ENCODE measurements around the gene TCF25. TPM values are rescaled to one million over a fixed set of nuclear protein-coding genes. Genes with fewer than 3 reads are reported as not detected.
"Not testable (repeated sequence)": the region's sequence is repeated elsewhere in the genome, so short reads cannot be mapped to it uniquely, and the experiment has no call there.

The TCF25 gene
- total and polyA plus RNA-seq, 2 experiments from 2014 or later = 229 to 300 TPM

DNA sequence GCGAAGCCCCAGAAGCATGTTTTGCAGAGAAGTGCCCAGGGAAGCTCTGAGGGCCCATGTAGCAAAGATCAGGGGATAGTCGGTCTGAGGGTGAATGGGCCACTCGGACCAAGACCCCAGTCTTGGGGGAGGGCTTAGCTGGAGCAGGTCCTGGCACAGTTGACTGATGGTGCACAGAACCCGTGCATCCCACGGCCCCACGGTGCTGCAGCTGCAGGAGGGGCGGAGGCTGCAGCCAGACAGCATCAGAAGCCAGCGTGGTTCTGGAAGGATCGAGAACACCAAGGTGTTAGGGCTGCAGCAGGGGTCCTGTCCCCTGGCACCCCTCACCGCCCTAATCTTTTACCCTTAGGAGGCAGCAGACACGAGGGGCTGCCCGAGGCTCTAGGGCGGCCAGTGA lies 38.8 kb downstream of the TCF25 start:
- Histone ChIP-seq H3K27me3 (no peaks in the 10 kb centered on the region), H3K27ac (no peak overlapping the region), H3K4me3 (no peak overlapping the region), H3K36me3 (peaks cover 5% of the 10 kb centered on the region), H3K9me3 (ENCODE audit: low read depth) (no peaks in the 10 kb centered on the region), H3K4me1 (ENCODE audit: low read depth) (no peaks in the 10 kb centered on the region)
- DNase-seq (ENCODE audit: low read depth in 1 of 2, low spot score in 1 of 2) = no peak
- TF ChIP-seq, protein P1, sequence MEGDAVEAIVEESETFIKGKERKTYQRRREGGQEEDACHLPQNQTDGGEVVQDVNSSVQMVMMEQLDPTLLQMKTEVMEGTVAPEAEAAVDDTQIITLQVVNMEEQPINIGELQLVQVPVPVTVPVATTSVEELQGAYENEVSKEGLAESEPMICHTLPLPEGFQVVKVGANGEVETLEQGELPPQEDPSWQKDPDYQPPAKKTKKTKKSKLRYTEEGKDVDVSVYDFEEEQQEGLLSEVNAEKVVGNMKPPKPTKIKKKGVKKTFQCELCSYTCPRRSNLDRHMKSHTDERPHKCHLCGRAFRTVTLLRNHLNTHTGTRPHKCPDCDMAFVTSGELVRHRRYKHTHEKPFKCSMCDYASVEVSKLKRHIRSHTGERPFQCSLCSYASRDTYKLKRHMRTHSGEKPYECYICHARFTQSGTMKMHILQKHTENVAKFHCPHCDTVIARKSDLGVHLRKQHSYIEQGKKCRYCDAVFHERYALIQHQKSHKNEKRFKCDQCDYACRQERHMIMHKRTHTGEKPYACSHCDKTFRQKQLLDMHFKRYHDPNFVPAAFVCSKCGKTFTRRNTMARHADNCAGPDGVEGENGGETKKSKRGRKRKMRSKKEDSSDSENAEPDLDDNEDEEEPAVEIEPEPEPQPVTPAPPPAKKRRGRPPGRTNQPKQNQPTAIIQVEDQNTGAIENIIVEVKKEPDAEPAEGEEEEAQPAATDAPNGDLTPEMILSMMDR (IDR thresholded peaks at IDR 0.05; ENCODE audit: low read depth, low read length) = no peak

DNA sequence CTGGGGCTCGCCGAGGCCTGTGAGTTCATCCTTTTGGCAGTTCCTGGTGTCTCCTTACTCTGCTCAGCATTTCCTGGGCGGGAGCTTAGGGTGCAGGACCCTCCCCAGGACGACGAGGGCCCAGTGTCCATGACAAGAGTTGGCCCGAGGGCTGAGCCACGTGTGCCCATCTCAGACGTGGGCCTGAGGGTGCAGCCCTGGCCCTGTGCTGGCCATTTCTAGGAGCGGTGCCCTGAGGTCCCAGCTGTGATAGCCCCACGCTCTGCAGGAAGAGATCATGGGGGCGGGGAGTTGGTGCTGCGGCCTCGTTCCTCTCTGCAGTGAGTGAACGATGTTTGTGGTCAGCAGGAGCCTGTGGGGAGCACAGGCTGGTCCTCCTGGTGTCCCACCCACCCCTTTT lies 39.2 kb downstream of the TCF25 start:
- H3K9me3 ChIP-seq (ENCODE audit: low read depth) = no peaks in the 10 kb centered on the region
- H3K4me3 ChIP-seq = no peak overlapping the region
- no peak overlapping the region for H3K27ac ChIP-seq
- TF ChIP-seq, protein P1 (IDR thresholded peaks at IDR 0.05; ENCODE audit: low read depth, low read length) = no peak
- H3K36me3 ChIP-seq = peaks cover 5% of the 10 kb centered on the region
- no peak for DNase-seq (ENCODE audit: low read depth in 1 of 2, low spot score in 1 of 2)
- no peaks in the 10 kb centered on the region for H3K27me3 ChIP-seq
- no peaks in the 10 kb centered on the region for H3K4me1 ChIP-seq (ENCODE audit: low read depth)

DNA sequence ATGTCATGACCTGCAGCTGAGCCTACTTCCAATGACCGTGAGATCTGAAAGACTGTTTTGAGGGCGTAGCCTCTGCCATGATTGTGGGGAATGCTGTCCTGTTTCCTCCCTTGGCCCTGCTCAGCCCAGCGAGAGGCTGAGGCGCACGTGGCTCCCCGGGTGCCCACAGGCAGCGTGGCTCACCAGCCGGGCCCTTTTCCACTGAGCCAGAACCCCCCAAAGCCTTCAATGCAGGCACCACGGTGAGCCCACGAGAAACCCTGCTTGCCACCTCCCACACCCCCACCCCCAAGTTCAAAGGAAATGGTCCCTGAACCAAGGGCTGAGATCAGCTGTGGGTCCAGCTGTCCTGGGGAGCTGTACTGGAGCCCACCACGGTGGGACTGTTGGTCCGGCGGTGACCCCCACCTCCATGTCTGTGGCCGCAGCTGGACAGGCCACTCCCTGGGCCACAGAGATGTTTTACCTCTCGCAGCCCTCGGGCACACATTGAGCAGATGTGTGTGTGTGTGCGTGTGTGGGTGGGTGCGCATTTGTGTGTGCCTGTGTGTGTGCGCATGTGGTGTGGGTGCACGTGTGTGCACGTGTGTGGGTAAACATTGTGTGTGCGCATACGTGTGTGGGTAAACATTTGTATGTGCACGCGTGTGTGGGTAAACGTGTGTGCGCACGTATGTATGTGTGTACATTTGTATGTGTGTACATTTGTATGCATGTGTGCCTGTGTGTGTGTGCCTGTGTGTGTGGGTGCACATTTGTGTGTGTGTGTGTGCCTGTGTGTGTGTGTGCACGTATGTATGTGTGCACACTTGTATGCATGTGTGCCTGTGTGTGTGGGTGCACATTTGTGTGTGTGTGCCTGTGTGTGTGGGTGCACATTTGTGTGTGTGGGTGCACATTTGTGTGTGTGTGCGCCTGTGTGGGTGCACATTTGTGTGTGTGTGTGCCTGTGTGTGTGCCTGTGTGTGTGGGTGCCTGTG lies 40.3 kb downstream of the TCF25 start:
- Histone ChIP-seq H3K27me3 (no peaks in the 10 kb centered on the region), H3K4me3 (no peak overlapping the region), H3K27ac (no peak overlapping the region), H3K4me1 (ENCODE audit: low read depth) (no peaks in the 10 kb centered on the region), H3K36me3 (peaks cover 5% of the 10 kb centered on the region), H3K9me3 (ENCODE audit: low read depth) (no peaks in the 10 kb centered on the region)
- TF ChIP-seq, protein P1 (IDR thresholded peaks at IDR 0.05; ENCODE audit: low read depth, low read length) = no peak
- DNase-seq (ENCODE audit: low read depth in 1 of 2, low spot score in 1 of 2) = no peak

- not testable (repeated sequence) for H3K27ac ChIP-seq; H3K4me1 ChIP-seq (ENCODE audit: low read depth); H3K27me3 ChIP-seq
These were observed 41.4 kb downstream of the TCF25 start for GRCh38 chr16:89914642-89915285.

DNA sequence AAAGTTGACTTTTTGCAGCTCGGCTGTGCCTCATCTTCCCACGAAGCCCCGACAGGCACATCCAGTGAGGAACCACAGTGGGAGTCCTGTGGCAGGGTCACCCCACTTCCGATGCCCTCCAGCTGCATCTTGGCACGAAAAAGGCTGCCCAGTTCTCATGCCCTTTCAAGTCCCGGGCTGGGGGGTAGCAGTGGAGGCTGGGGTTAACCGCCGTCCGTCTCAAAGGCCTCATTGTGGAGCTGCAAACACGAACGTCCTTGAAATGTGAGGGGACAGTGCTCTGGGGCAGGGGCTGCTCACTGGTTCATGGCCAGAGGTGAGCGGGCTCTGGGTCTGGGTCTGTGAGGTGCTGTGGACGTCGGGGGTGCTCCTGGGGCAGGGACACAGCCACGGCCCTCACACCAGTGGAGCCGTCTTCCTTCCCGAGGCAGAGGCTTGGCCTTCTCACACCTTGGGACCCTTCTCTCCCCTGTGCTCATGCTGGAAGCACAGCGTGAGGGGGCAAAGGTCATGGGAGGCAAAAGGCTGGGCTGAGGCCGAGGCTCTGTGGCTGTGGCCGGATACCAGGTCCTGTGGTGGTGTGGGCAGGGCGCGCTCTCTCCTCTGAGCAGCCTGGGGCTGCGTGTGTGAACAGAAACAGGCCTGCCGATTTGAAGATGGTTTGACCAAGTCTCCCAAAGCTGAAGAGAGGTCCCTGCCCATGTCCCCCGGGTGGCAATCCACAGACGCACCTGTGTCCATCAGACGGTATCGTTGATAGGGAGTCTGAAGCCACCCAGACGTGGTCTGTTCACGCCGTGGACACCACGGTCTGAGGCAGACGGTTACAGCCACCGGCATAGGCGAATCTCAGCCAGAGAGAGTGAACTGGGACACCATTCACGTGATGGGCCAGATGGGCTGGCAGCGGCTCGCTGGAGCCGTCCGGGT lies 42.2 kb downstream of the TCF25 start:
- no peak overlapping the region for H3K27ac ChIP-seq
- TF ChIP-seq, protein P1 (IDR thresholded peaks at IDR 0.05; ENCODE audit: low read depth, low read length) = no peak
- no peak for DNase-seq (ENCODE audit: low read depth in 1 of 2, low spot score in 1 of 2)
- peaks cover 3% of the 10 kb centered on the region for H3K36me3 ChIP-seq
- H3K9me3 ChIP-seq (ENCODE audit: low read depth) = no peaks in the 10 kb centered on the region
- H3K4me1 ChIP-seq (ENCODE audit: low read depth) = no peaks in the 10 kb centered on the region
- no peak overlapping the region for H3K4me3 ChIP-seq
- H3K27me3 ChIP-seq = no peaks in the 10 kb centered on the region

More at GRCh38 chr16:89914642-89915285, 41.4 kb downstream of the TCF25 start:
- H3K4me3 ChIP-seq; H3K9me3 ChIP-seq (ENCODE audit: low read depth); DNase-seq (ENCODE audit: low read depth in 1 of 2, low spot score in 1 of 2); H3K36me3 ChIP-seq: not testable (repeated sequence)
